HL-60 (cell line): ENCODE measurements around the gene PLA2G3.

ENCODE experiments used
- DNase-seq, 2 experiments: peaks; one replicate each; pipeline ENCODE4 v3.0.0-alpha.2; 2010 to 2020; ENCODE audit warnings: low read depth in 1 of 2, low spot score in 1 of 2
- H3K27ac ChIP-seq: fragments of 250-450 bp; sonication (Bioruptor Pico); replicated peaks from 2 replicates; pipeline ENCODE4 v1.5.1; 2020; ENCODE audit warnings: mild to moderate bottlenecking, moderate library complexity
- H3K27me3 ChIP-seq: fragments of 250-450 bp; sonication (Bioruptor Pico); 2 replicates; pipeline ENCODE4 v1.5.1; 2021; ENCODE audit warnings: mild to moderate bottlenecking, moderate library complexity; ENCODE audit not compliant: insufficient read depth, poor library complexity, severe bottlenecking
- H3K4me3 ChIP-seq: replicated peaks from 2 replicates; pipeline ENCODE4 v1.5.1; 2011; ENCODE audit warnings: mild to moderate bottlenecking, control low read depth, low read length; ENCODE audit not compliant: insufficient read depth
- CTCF ChIP-seq: IDR thresholded peaks from one replicate; pipeline ENCODE4 v1.5.1; 2011; ENCODE audit warnings: low read length, control low read depth, inconsistent platforms; ENCODE audit not compliant: insufficient read depth
- GABPA ChIP-seq: IDR thresholded peaks from 2 replicates; pipeline ENCODE4 v1.6.1; 2012; ENCODE audit warnings: low read depth
- POLR2AphosphoS5 ChIP-seq: IDR thresholded peaks from 2 replicates; pipeline ENCODE4 v1.6.1; 2012; ENCODE audit warnings: low read depth
- REST ChIP-seq: IDR thresholded peaks from 2 replicates; pipeline ENCODE4 v1.6.1; 2012; ENCODE audit warnings: low read depth; ENCODE audit not compliant: insufficient replicate concordance
- SPI1 ChIP-seq: IDR thresholded peaks from 2 replicates; pipeline ENCODE4 v1.6.1; 2012; ENCODE audit warnings: low read depth, mild to moderate bottlenecking, borderline replicate concordance

PLA2G3 gene

GRCh38 chr22:31140746-31141145, 438 bp upstream of the PLA2G3 start:
- Histone ChIP-seq H3K4me3 (no peak overlapping the region), H3K27me3 (no peaks in the 10 kb centered on the region), H3K27ac (no peak overlapping the region)
- TF ChIP-seq GABPA (no peak), REST (no peak), SPI1 (no peak), POLR2AphosphoS5 (no peak), CTCF (no peak)
- no peak for DNase-seq

GRCh38 chr22:31139066-31139465, 1.2 kb downstream of the PLA2G3 start:
- Histone ChIP-seq H3K27ac (no peak overlapping the region), H3K4me3 (no peak overlapping the region)
- no peak for DNase-seq

GRCh38 chr22:31138126-31138525, 2.2 kb downstream of the PLA2G3 start:
- no peak overlapping the region for H3K4me3 ChIP-seq
- TF ChIP-seq POLR2AphosphoS5 (no peak), SPI1 (no peak), REST (no peak)

More at GRCh38 chr22:31139066-31139465, 1.2 kb downstream of the PLA2G3 start:
- no peaks in the 10 kb centered on the region for H3K27me3 ChIP-seq
- TF ChIP-seq CTCF = no peak
- no peak for TF ChIP-seq GABPA
- no peak for TF ChIP-seq REST
- TF ChIP-seq POLR2AphosphoS5 = no peak
- no peak for TF ChIP-seq SPI1

More at GRCh38 chr22:31138126-31138525, 2.2 kb downstream of the PLA2G3 start:
- H3K27ac ChIP-seq = no peak overlapping the region
- H3K27me3 ChIP-seq = no peaks in the 10 kb centered on the region
- no peak for DNase-seq
